Measurements from ENCODE around the gene GPATCH3.

GPATCH3 gene

DNA sequence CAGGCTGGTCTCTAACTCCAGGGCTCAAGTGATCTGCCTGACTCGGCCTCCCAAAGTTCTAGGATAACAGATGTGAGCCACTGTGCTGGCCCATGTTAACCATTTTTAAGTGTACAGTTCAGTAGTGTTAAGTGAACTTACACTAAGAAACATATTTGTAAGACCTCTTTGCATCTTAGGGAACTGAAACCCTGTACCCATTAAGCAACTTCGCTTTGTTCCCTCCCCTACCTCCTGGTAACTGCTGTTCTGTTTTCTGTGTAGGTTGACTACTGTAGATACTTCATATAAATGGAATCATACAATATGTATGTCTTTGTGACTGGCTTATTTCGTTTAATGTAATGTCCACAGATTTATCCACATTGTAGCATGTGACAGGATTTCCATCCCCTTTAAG, 32.3 kb upstream of the GPATCH3 start:
- CTCF ChIA-PET = no interaction called here
- TF ChIP-seq, protein P1, sequence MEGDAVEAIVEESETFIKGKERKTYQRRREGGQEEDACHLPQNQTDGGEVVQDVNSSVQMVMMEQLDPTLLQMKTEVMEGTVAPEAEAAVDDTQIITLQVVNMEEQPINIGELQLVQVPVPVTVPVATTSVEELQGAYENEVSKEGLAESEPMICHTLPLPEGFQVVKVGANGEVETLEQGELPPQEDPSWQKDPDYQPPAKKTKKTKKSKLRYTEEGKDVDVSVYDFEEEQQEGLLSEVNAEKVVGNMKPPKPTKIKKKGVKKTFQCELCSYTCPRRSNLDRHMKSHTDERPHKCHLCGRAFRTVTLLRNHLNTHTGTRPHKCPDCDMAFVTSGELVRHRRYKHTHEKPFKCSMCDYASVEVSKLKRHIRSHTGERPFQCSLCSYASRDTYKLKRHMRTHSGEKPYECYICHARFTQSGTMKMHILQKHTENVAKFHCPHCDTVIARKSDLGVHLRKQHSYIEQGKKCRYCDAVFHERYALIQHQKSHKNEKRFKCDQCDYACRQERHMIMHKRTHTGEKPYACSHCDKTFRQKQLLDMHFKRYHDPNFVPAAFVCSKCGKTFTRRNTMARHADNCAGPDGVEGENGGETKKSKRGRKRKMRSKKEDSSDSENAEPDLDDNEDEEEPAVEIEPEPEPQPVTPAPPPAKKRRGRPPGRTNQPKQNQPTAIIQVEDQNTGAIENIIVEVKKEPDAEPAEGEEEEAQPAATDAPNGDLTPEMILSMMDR (IDR thresholded peaks at IDR 0.05; ENCODE audit: insufficient read depth, low read length, missing control alignments) = no peak
- no peak for DNase-seq (ENCODE audit: low read depth, low spot score)
- POLR2A ChIA-PET = no interaction called here
- H3K4me3 ChIP-seq (ENCODE audit: low read depth, low read length) = no peak overlapping the region

DNA sequence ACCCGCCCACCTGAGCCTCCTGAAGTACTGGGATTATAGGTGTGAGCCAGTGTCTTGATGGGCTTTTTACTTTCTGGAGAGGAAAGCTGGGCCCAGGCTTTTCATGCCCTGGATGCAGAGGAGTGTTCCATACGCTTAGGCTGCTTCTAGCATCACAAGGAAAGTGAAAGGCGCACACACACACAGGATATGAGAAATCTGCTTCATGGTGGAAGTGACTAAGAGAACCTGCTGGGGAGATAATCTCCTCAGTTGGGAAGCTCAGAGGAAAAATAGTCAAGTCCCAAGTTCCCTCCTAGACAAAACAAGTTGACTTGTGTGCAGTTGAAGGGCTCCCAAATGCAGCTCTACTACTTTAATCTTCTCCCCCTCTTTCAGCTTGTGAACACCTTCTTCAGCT, 23.4 kb upstream of the GPATCH3 start:
- H3K4me3 ChIP-seq (ENCODE audit: low read depth, low read length) = no peak overlapping the region
- no peak for DNase-seq (ENCODE audit: low read depth, low spot score)
- ChIA-PET CTCF (interaction anchor here (1.2 kb wide), 1 partner anchor 44 kb away, joined by 3 read pairs; no protein-coding TSS in a partner anchor), POLR2A (interaction anchor here (0.9 kb wide), 2 partner anchors 16 to 23 kb away, joined by 3 to 4 read pairs; partner anchors contain the start of gene GPATCH3)
- TF ChIP-seq, protein P1 (IDR thresholded peaks at IDR 0.05; ENCODE audit: insufficient read depth, low read length, missing control alignments) = no peak

DNA sequence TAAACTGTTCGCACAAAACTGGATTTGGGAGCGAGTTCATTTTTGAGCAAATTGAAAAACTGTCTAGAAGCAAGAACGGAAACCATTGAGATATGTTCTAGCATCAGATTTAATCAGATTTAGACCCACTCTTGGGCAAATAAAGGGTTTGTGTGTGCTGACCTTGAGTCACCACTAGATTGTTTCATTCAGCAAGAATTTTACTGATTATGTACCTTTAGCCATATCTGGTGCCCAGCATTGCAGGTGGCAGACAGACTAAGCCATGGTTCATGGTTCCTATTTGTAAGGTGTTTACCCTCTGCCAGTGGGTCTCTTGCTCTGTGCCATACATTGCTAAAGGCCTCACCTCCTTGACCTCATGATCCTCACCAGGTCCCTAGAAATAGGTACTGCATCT, 22.6 kb upstream of the GPATCH3 start:
- POLR2A ChIA-PET = no interaction called here
- CTCF ChIA-PET = interaction anchor here (1.2 to 1.3 kb wide), 2 partner anchors 44 to 45 kb away, joined by 3 read pairs; no protein-coding TSS in a partner anchor
- no peak for DNase-seq (ENCODE audit: low read depth, low spot score)
- TF ChIP-seq, protein P1 (IDR thresholded peaks at IDR 0.05; ENCODE audit: insufficient read depth, low read length, missing control alignments) = no peak
- peak overlapping the region; percentile 91 for H3K4me3 ChIP-seq (ENCODE audit: low read depth, low read length)

DNA sequence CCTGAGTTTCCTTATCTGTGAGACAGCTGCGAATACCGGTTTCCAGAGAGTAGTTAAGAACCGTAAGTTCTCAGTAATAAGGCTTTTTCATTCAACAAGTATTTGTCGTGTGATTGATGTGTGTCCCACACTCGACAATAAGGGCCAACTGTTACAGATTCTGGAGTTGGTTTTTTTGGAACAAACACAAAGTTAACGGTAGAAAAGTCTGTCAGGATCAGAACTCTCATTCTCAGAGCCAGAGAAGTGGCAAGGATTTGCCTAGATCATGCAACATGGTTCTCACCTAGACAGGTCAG, 22.1 kb upstream of the GPATCH3 start:
- CTCF ChIA-PET = interaction anchor here (1.3 kb wide), 1 partner anchor 44 kb away, joined by 3 read pairs; no protein-coding TSS in a partner anchor

DNA sequence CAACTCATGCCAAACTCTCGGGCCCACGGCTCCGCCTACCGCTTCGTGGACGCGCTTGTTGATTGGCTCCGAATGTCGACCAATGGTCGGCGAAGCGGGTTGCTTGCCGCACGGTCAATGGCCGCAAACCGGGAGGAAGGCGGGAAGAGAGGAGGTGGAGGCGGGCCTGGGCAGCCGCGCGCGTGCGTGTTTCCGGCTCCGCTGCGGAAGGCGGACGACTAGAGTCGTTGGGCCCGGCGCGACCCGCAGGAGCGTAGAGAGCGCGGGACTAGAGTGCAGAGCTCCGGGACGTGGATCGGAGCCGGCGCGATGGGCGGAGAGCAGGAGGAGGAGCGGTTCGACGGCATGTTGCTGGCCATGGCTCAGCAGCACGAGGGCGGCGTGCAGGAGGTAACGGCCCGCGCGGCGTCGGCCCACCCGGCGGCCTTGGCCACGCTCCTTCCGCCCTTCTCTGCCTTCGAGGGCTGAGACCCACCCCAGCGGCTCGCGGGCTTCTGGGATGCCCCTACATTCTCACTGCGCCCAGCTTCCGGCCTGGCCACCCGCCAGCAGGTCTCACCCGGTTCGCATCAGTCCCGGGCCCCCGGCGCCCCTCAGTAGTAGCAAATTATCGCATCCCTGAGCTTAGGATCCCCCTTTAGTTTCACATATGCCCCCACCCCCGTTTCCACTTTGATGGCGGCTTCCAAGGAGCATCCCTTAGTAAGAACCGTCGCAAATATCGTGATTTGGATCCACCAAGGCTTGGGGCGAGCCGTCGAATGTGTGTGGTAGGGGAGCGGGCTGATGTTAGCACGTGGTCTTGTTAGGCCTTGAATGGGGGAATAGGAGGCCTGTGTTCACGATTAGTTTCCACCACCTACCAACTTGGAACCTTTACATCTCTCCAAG, 21.5 kb upstream of the GPATCH3 start, which contains the start of gene NUDC:
Gene NUDC, plus strand, starts transcription at position 204 of the 891 bp plus-strand sequence. Its CDS starts 106 bp downstream, at position 310.
- POLR2A ChIA-PET = interaction anchor here (0.7 to 0.9 kb wide), 3 partner anchors 9 to 331 kb away, joined by 3 read pairs; partner anchors contain the start of gene GPN2
- DNase-seq (ENCODE audit: low read depth, low spot score) = peak; percentile 80

More for the DNA sequence above, 22.1 kb upstream of the GPATCH3 start:
- TF ChIP-seq, protein P1 (IDR thresholded peaks at IDR 0.05; ENCODE audit: insufficient read depth, low read length, missing control alignments) = no peak
- no peak for DNase-seq (ENCODE audit: low read depth, low spot score)
- POLR2A ChIA-PET = interaction anchor here (0.8 kb wide), 1 partner anchor 331 kb away, joined by 3 read pairs; no protein-coding TSS in a partner anchor
- peak overlapping the region; percentile 91 for H3K4me3 ChIP-seq (ENCODE audit: low read depth, low read length)

More for the DNA sequence above, 21.5 kb upstream of the GPATCH3 start, which contains the start of gene NUDC:
- TF ChIP-seq, protein P1 (IDR thresholded peaks at IDR 0.05; ENCODE audit: insufficient read depth, low read length, missing control alignments) = no peak
- CTCF ChIA-PET = interaction anchor here (0.8 to 1.3 kb wide), 2 partner anchors 45 to 75 kb away, joined by 3 read pairs; no protein-coding TSS in a partner anchor
- H3K4me3 ChIP-seq (ENCODE audit: low read depth, low read length) = peak within 1 kb of the TSS; percentile 91
